Upper lobe of right lung (tissue), 1 donor: ENCODE measurements around the gene RAB10. TPM values are rescaled to one million over a fixed set of nuclear protein-coding genes. Genes with fewer than 3 reads are reported as not detected.

Source experiments
- ATAC-seq: fragments of 200-7000 bp; cut with Tn5 transposase; one replicate; pipeline ENCODE4 v1.9.1; 2020; ENCODE audit warnings: mild to moderate bottlenecking, moderate library complexity
- DNase-seq: peaks from one replicate; pipeline ENCODE4 v3.0.0-alpha.2; 2020
- H3K27ac ChIP-seq: fragments of 200-600 bp; one replicate; pipeline ENCODE4 v1.8.0; 2022
- H3K27me3 ChIP-seq: fragments of 200-600 bp; one replicate; pipeline ENCODE4 v1.8.0; 2022; ENCODE audit warnings: mild to moderate bottlenecking
- H3K36me3 ChIP-seq: fragments of 200-600 bp; one replicate; pipeline ENCODE4 v1.8.0; 2022
- H3K4me1 ChIP-seq: fragments of 200-600 bp; one replicate; pipeline ENCODE4 v1.8.0; 2022
- H3K4me3 ChIP-seq: fragments of 200-600 bp; one replicate; pipeline ENCODE4 v1.8.0; 2022; ENCODE audit warnings: mild to moderate bottlenecking
- H3K9me3 ChIP-seq: fragments of 200-600 bp; one replicate; pipeline ENCODE4 v1.8.0; 2022
- CTCF ChIP-seq: fragments of 200-600 bp; IDR thresholded peaks from one replicate; pipeline ENCODE4 v1.8.0; 2022; ENCODE audit warnings: antibody characterized with exemption
- intact Hi-C: fragments of 100-400 bp; cut with DNase I; formaldehyde crosslinking; loops from one replicate; pipeline ENCODE4 v1.11.0; 2022
- total RNA-seq: library from RNA; stranded (reverse); fragmentation: NEBNext Ultra II Directional; extraction: Animal tissue kit (Norgen Biotek cat#: 25700); gene quantifications from one replicate; pipeline ENCODE4 v1.2.1, GENCODE V29; 2021
- donor health status: DM: no; HTN: yes; CAD: no; lungs with severe emphysema.

RAB10 gene
- total RNA-seq, 1 donor from 2014 or later: 111 TPM

GRCh38 chr2:26043862-26044696 lies 10.2 kb downstream of the RAB10 start:
- ATAC-seq: peak; percentile 48
- no peak for TF ChIP-seq CTCF
- peaks cover 14% of the 10 kb centered on the region for H3K36me3 ChIP-seq
- no peaks in the 10 kb centered on the region for H3K27me3 ChIP-seq
- H3K4me3 ChIP-seq: peak overlapping the region; percentile 14
- DNase-seq: peak; percentile 71
- H3K4me1 ChIP-seq: peaks cover 33% of the 10 kb centered on the region
- H3K27ac ChIP-seq: peak overlapping the region; percentile 11
- intact Hi-C loops: no loop called here
- no peaks in the 10 kb centered on the region for H3K9me3 ChIP-seq

GRCh38 chr2:26048791-26049190 lies 14.9 kb downstream of the RAB10 start:
- ATAC-seq (no peak), DNase-seq (no peak)
- Histone ChIP-seq H3K27ac (no peak overlapping the region), H3K27me3 (no peaks in the 10 kb centered on the region), H3K9me3 (no peaks in the 10 kb centered on the region), H3K4me3 (no peak overlapping the region), H3K36me3 (no peaks in the 10 kb centered on the region), H3K4me1 (peaks cover 21% of the 10 kb centered on the region)
- TF ChIP-seq CTCF: no peak
- intact Hi-C loops: no loop called here

- Histone ChIP-seq H3K9me3 (no peaks in the 10 kb centered on the region), H3K27me3 (no peaks in the 10 kb centered on the region), H3K4me1 (peaks cover 15% of the 10 kb centered on the region), H3K36me3 (no peaks in the 10 kb centered on the region), H3K4me3 (no peak overlapping the region), H3K27ac (no peak overlapping the region)
- intact Hi-C loops: no loop called here
- DNase-seq: no peak
- no peak for ATAC-seq
- no peak for TF ChIP-seq CTCF
Measured at GRCh38 chr2:26049641-26050040, 15.8 kb downstream of the RAB10 start.

GRCh38 chr2:26052740-26053139 lies 18.9 kb downstream of the RAB10 start:
- no peak for TF ChIP-seq CTCF
- H3K9me3 ChIP-seq: no peaks in the 10 kb centered on the region
- no peak overlapping the region for H3K4me3 ChIP-seq
- no peak for ATAC-seq
- H3K27me3 ChIP-seq: no peaks in the 10 kb centered on the region
- H3K36me3 ChIP-seq: no peaks in the 10 kb centered on the region
- intact Hi-C loops: no loop called here
- H3K4me1 ChIP-seq: peaks cover 16% of the 10 kb centered on the region
- no peak for DNase-seq
- no peak overlapping the region for H3K27ac ChIP-seq

- intact Hi-C loops: no loop called here
- H3K9me3 ChIP-seq: no peaks in the 10 kb centered on the region
- no peak overlapping the region for H3K27ac ChIP-seq
- H3K4me3 ChIP-seq: no peak overlapping the region
- no peaks in the 10 kb centered on the region for H3K36me3 ChIP-seq
- no peak for ATAC-seq
- TF ChIP-seq CTCF: no peak
- DNase-seq: no peak
- peaks cover 11% of the 10 kb centered on the region for H3K4me1 ChIP-seq
- H3K27me3 ChIP-seq: no peaks in the 10 kb centered on the region
Measured at GRCh38 chr2:26054598-26055348, 20.9 kb downstream of the RAB10 start.
